Mesenchymal stem cell (in vitro differentiated cells and primary cell): Measurements from ENCODE around the gene WDR93.

Experiments used
- DNase-seq: peaks from one replicate; pipeline ENCODE4 v3.0.0-alpha.2; 2013
- H2AFZ ChIP-seq: one replicate; pipeline ENCODE4 v1.6.1; 2013; ENCODE audit warnings: low read depth, mild to moderate bottlenecking, control low read depth, inconsistent platforms, low read length, moderate library complexity
- H2AK5ac ChIP-seq: 2 replicates; pipeline ENCODE4 v1.6.1; 2013; ENCODE audit warnings: low read length, moderate library complexity, mild to moderate bottlenecking, inconsistent platforms; ENCODE audit not compliant: severe bottlenecking
- H2BK120ac ChIP-seq: one replicate; pipeline ENCODE4 v1.6.1; 2013; ENCODE audit warnings: low read depth, mild to moderate bottlenecking, inconsistent platforms, low read length, moderate library complexity
- H2BK12ac ChIP-seq, 2 experiments: one replicate each; pipeline ENCODE4 v1.6.1; 2013; ENCODE audit warnings: inconsistent platforms in 2 of 2, low read length in 2 of 2, mild to moderate bottlenecking in 2 of 2, moderate library complexity in 2 of 2, control low read depth in 1 of 2
- H2BK15ac ChIP-seq: one replicate; pipeline ENCODE4 v1.6.1; 2013; ENCODE audit warnings: mild to moderate bottlenecking, low read depth, inconsistent platforms; ENCODE audit not compliant: poor library complexity, severe bottlenecking
- H2BK5ac ChIP-seq: 2 replicates; pipeline ENCODE4 v1.6.1; 2013; ENCODE audit warnings: low read depth, mild to moderate bottlenecking, low read length, control low read depth, inconsistent platforms; ENCODE audit not compliant: poor library complexity, severe bottlenecking
- H3K14ac ChIP-seq, 2 experiments: one replicate each; pipeline ENCODE4 v1.6.1; 2013; ENCODE audit warnings: inconsistent platforms in 2 of 2, low read length in 2 of 2, control low read depth in 1 of 2, mild to moderate bottlenecking in 1 of 2, moderate library complexity in 1 of 2
- H3K18ac ChIP-seq, 2 experiments: one replicate each; pipeline ENCODE4 v1.6.1; 2013; ENCODE audit warnings: inconsistent platforms in 2 of 2, low read length in 2 of 2, control low read depth in 1 of 2, low read depth in 1 of 2, mild to moderate bottlenecking in 1 of 2
- H3K23ac ChIP-seq, 2 experiments: one replicate each; pipeline ENCODE4 v1.6.1; 2013; ENCODE audit warnings: inconsistent platforms in 2 of 2, low read length in 2 of 2, mild to moderate bottlenecking in 2 of 2, moderate library complexity in 2 of 2, control low read depth in 1 of 2
- H3K27ac ChIP-seq: 2 replicates; pipeline ENCODE4 v1.5.1; 2013; ENCODE audit warnings: mild to moderate bottlenecking, moderate library complexity, low read length, control low read depth, inconsistent platforms; ENCODE audit not compliant: poor library complexity, severe bottlenecking
- H3K27me3 ChIP-seq, 2 experiments: 2 replicates each; pipeline versions ENCODE4 v1.6.1 to v1.7.0; 2013; ENCODE audit warnings: low read length in 2 of 2, mild to moderate bottlenecking in 2 of 2, moderate library complexity in 2 of 2, control low read depth in 1 of 2, inconsistent platforms in 1 of 2; ENCODE audit not compliant: control insufficient read depth in 1 of 2, insufficient read depth in 1 of 2
- H3K36me3 ChIP-seq, 2 experiments: 2 replicates each; pipeline versions ENCODE4 v1.6.1 to v1.7.0; 2013; ENCODE audit warnings: low read length in 2 of 2, control low read depth in 1 of 2, inconsistent platforms in 1 of 2, low read depth in 1 of 2, mild to moderate bottlenecking in 1 of 2; ENCODE audit not compliant: insufficient read depth in 2 of 2, control insufficient read depth in 1 of 2
- H3K4ac ChIP-seq, 2 experiments: one replicate each; pipeline ENCODE4 v1.6.1; 2013; ENCODE audit warnings: inconsistent platforms in 2 of 2, low read length in 2 of 2, mild to moderate bottlenecking in 2 of 2, moderate library complexity in 2 of 2, control low read depth in 1 of 2, low read depth in 1 of 2
- H3K4me1 ChIP-seq: 2 replicates; pipeline ENCODE4 v1.6.1; 2013; ENCODE audit warnings: low read depth, low read length, control low read depth; ENCODE audit not compliant: control insufficient read depth, insufficient read depth
- H3K4me2 ChIP-seq: 2 replicates; pipeline ENCODE4 v1.6.1; 2013; ENCODE audit warnings: low read length, mild to moderate bottlenecking, inconsistent platforms; ENCODE audit not compliant: poor library complexity, severe bottlenecking
- H3K4me3 ChIP-seq, 2 experiments: 2 replicates each; pipeline versions ENCODE4 v1.5.1 to v1.7.0; 2013; ENCODE audit warnings: low read length in 2 of 2, mild to moderate bottlenecking in 2 of 2, control low read depth in 1 of 2, low read depth in 1 of 2; ENCODE audit not compliant: insufficient read depth in 1 of 2
- H3K79me1 ChIP-seq: replicated peaks from 2 replicates; pipeline ENCODE4 v1.6.1; 2013; ENCODE audit warnings: mild to moderate bottlenecking, control low read depth, low read length, inconsistent platforms; ENCODE audit not compliant: poor library complexity, severe bottlenecking
- H3K9ac ChIP-seq: 2 replicates; pipeline ENCODE4 v1.7.0; 2013; ENCODE audit warnings: mild to moderate bottlenecking, low read length, moderate library complexity
- H3K9me3 ChIP-seq: 2 replicates; pipeline ENCODE4 v1.7.0; 2013; ENCODE audit warnings: mild to moderate bottlenecking, low read length; ENCODE audit not compliant: control insufficient read depth
- H4K8ac ChIP-seq: one replicate; pipeline ENCODE4 v1.6.1; 2013; ENCODE audit warnings: inconsistent platforms, mild to moderate bottlenecking, low read length, moderate library complexity
- H4K91ac ChIP-seq: one replicate; pipeline ENCODE4 v1.6.1; 2013; ENCODE audit warnings: mild to moderate bottlenecking, low read length, inconsistent platforms
- WGBS: methylation state at CpG from one replicate; pipeline ENCODE4 v1.1.7; 2013; ENCODE audit warnings: mixed read lengths; 5-methylcytosine and 5-hydroxymethylcytosine counted together

The WDR93 gene

GRCh38 chr15:89664441-89665350 lies 25.9 kb upstream of the WDR93 start:
- H2AFZ ChIP-seq: no peak overlapping the region
- H2BK15ac ChIP-seq: no peak overlapping the region
- H3K4ac ChIP-seq: no peak overlapping the region
- peak overlapping the region; percentile 79 for H3K4me2 ChIP-seq
- H3K18ac ChIP-seq: no peak overlapping the region
- no peak overlapping the region for H2BK120ac ChIP-seq
- peaks cover 21% of the 10 kb centered on the region for H3K4me1 ChIP-seq
- no peak overlapping the region for H3K14ac ChIP-seq
- WGBS: 87% methylated on average over 10 of the region's 13 CpGs
- H3K27me3 ChIP-seq: no peaks in the 10 kb centered on the region
- H3K27ac ChIP-seq: no peak overlapping the region
- peak overlapping the region in 1 of 2 experiments; percentile 65 for H3K4me3 ChIP-seq
- H2AK5ac ChIP-seq: no peak overlapping the region
- no peak overlapping the region for H2BK5ac ChIP-seq
- no peak overlapping the region for H4K8ac ChIP-seq
- H2BK12ac ChIP-seq: no peak overlapping the region
- H4K91ac ChIP-seq: no peak overlapping the region
- no peak overlapping the region for H3K23ac ChIP-seq
- H3K9ac ChIP-seq: peak overlapping the region; percentile 79
- peaks cover 4 to 8% of the 10 kb centered on the region in 2 experiments for H3K36me3 ChIP-seq
- peak; percentile 9 for DNase-seq
- H3K79me1 ChIP-seq: no peaks in the 10 kb centered on the region
- peaks cover 4% of the 10 kb centered on the region for H3K9me3 ChIP-seq

DNA sequence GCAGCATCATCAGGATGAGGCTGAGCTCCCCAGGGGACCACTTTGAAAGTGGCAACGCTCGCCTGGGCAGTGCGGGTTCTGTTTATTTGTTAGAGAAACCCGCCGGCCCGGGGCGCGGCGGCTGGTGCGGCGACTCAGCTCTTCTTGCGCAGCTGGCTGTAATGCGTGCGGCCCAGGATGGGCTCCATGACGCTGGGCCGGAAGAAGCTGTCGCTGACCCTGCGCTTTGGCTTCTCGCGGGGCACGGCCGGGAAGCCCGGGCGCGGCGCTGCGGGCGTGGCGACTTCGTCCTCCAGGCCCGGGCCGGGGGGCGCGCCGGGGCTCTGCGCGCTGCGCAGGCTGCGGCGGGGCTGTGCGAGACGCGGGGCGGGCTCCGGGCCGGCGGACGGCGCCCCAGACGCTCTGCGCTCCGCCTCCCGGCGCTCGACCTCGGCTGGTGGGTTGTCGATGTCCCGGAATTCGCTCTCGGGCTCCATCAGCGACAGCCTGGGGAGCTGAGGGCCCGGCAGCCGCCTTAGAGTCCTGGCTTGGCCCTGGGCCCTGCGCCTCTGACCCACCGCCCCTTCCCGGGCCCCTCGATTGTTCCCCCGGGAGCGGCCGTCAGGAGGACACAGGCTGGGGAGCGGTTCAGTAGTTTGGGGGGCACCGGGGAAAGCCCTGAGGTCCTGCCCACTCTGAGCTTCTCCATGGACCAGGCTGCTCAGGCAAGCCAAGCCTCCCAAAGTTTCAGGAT lies 25.0 kb upstream of the WDR93 start:
- Histone ChIP-seq H3K36me3 (peaks cover 3 to 4% of the 10 kb centered on the region in 2 experiments), H4K8ac (peak overlapping the region; percentile 92), H3K79me1 (no peaks in the 10 kb centered on the region), H3K14ac (no peak overlapping the region), H2AK5ac (no peak overlapping the region), H3K9ac (peak overlapping the region; percentile 79), H3K27me3 (no peaks in the 10 kb centered on the region), H3K9me3 (peaks cover under 1% of the 10 kb centered on the region), H3K27ac (no peak overlapping the region), H3K4me3 (peak overlapping the region; percentile 55 to 65), H2BK12ac (peak overlapping the region; percentile 55 to 63), H2BK120ac (peak overlapping the region; percentile 89), H3K4ac (peak overlapping the region; percentile 51 to 86), H3K4me1 (peaks cover 21% of the 10 kb centered on the region), H2AFZ (peak overlapping the region; percentile 72), H4K91ac (peak overlapping the region; percentile 73), H3K23ac (peak overlapping the region in 1 of 2 experiments; percentile 42), H2BK15ac (peak overlapping the region; percentile 89), H3K4me2 (peak overlapping the region; percentile 79), H3K18ac (peak overlapping the region; percentile 90 to 98), H2BK5ac (no peak overlapping the region)
- DNase-seq: peak; percentile 75
- WGBS: 7% methylated on average over 56 of the region's 72 CpGs

DNA sequence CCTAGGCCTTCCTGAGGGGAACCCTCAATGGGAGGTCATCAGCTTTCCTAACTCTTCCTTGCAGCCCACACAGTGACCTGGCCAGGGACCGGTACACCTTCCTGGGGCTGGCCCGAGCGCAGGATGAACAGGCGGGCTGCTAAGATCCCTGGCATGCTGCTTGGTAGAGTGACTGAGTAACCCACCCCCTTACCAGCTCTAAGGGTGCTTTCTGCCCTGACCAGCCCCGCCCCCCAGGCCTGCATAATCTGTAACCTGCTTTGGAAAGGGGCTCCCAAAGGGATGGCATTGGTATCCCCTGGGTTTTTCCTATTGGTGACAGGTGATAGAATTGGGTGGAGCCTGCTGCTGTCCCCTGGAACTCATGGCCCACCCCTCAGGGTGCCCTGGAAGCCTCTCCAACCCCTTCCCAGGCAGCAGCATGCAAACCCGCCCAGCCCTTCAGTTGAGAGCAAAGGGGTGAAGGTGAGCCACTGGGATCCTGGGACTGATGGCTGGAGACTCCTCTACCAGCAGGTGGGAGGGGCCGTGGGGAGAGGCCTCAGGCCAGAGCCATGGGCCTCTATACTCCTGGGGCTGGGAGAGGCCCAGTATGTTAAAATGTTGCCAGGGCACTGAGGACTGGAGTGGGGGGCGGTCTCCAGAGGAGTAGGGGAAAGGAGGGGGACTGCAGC lies 24.3 kb upstream of the WDR93 start:
- H3K18ac ChIP-seq: peak overlapping the region; percentile 5 to 98
- H3K27me3 ChIP-seq: no peaks in the 10 kb centered on the region
- no peak overlapping the region for H2BK15ac ChIP-seq
- H3K79me1 ChIP-seq: no peaks in the 10 kb centered on the region
- H2BK12ac ChIP-seq: peak overlapping the region; percentile 54 to 63
- H3K23ac ChIP-seq: peak overlapping the region in 1 of 2 experiments; percentile 17
- peak overlapping the region; percentile 72 for H2AFZ ChIP-seq
- 92% methylated on average over 8 of the region's 8 CpGs for WGBS
- H3K36me3 ChIP-seq: peaks cover 0 to 4% of the 10 kb centered on the region in 2 experiments
- H4K91ac ChIP-seq: peak overlapping the region; percentile 73
- H3K4me1 ChIP-seq: peaks cover 21% of the 10 kb centered on the region
- H3K9ac ChIP-seq: peak overlapping the region; percentile 79
- no peak for DNase-seq
- H4K8ac ChIP-seq: peak overlapping the region; percentile 92
- H3K9me3 ChIP-seq: no peaks in the 10 kb centered on the region
- H3K4me3 ChIP-seq: peak overlapping the region in 1 of 2 experiments; percentile 55
- H2BK120ac ChIP-seq: peak overlapping the region; percentile 89
- peak overlapping the region; percentile 51 to 86 for H3K4ac ChIP-seq
- H3K4me2 ChIP-seq: peak overlapping the region; percentile 79
- no peak overlapping the region for H3K14ac ChIP-seq
- H2AK5ac ChIP-seq: no peak overlapping the region
- H2BK5ac ChIP-seq: no peak overlapping the region
- H3K27ac ChIP-seq: no peak overlapping the region
